Measurements from ENCODE around the gene SHISA3. TPM values are rescaled to one million over a fixed set of nuclear protein-coding genes. Genes with fewer than 3 reads are reported as not detected.

SHISA3 gene
- total RNA-seq (0.26 and 0.33 TPM in 2 replicates), polyA plus RNA-seq (0.23 and 0.80 TPM in 2 replicates), polyA minus RNA-seq (ENCODE audit: low replicate concordance) (not detected in 2 replicates)
- 0.21 and 0.70 TPM in 2 replicates for polyA plus RNA-seq (2012)

- peak; percentile 19 to 32 for DNase-seq (ENCODE audit: low read depth in 2 of 2)
- Histone ChIP-seq H3K4me2 (ENCODE audit: extremely low read depth, insufficient read depth, low read length) (peak within 1 kb of the TSS; percentile 59), H3K4me3 (replicated peaks in 1 of 4; ENCODE audit: control extremely low read depth in 1 of 4, insufficient read depth in 1 of 4, low read depth in 3 of 4, low read length in 4 of 4) (peak within 1 kb of the TSS; percentile 5 to 63 (median 34)), H3K36me3 (ENCODE audit: control insufficient read depth, insufficient read depth, low read length) (no peaks in the 10 kb centered on the region), H3K9ac (ENCODE audit: insufficient read depth, low read length) (no peak within 1 kb of the TSS), H3K4me1 (ENCODE audit: control insufficient read depth, extremely low read depth, insufficient read depth, low read length) (no peaks in the 10 kb centered on the region), H3K79me2 (ENCODE audit: control insufficient read depth, insufficient read depth, low read length) (no peaks in the 10 kb centered on the region), H2AFZ (ENCODE audit: low read length) (no peak within 1 kb of the TSS), H3K27ac (ENCODE audit: insufficient read depth, low read length) (no peak within 1 kb of the TSS), H3K27me3 (ENCODE audit: control insufficient read depth, insufficient read depth, low read length) (peaks cover 17% of the 10 kb centered on the region), H3K9me3 (ENCODE audit: control insufficient read depth, insufficient read depth, low read depth, low read length) (no peaks in the 10 kb centered on the region), H4K20me1 (ENCODE audit: control insufficient read depth, extremely low read depth, insufficient read depth, low read length) (no peaks in the 10 kb centered on the region)
- TF ChIP-seq CTCF (conservative IDR thresholded peaks at IDR 0.05 in 1 of 2, IDR thresholded peaks at IDR 0.05 in 1 of 2; ENCODE audit: low read depth in 1 of 2, low read length in 2 of 2), result no peak
- peak; percentile 32 for TF ChIP-seq EZH2 (IDR thresholded peaks at IDR 0.05; ENCODE audit: low read length, missing control alignments)
These were observed at the start of gene SHISA3 for GRCh38 chr4:42396752-42397634. SHISA3 (plus strand) TSS chr4:42397488; CDS start chr4:42398057, 569 bp downstream.

- no peaks in the 10 kb centered on the region for H3K79me2 ChIP-seq (ENCODE audit: control insufficient read depth, insufficient read depth, low read length)
- no peaks in the 10 kb centered on the region for H3K4me1 ChIP-seq (ENCODE audit: control insufficient read depth, extremely low read depth, insufficient read depth, low read length)
- no peak overlapping the region for H2AFZ ChIP-seq (ENCODE audit: low read length)
- H3K27me3 ChIP-seq (ENCODE audit: control insufficient read depth, insufficient read depth, low read length), result no peaks in the 10 kb centered on the region
- H3K4me3 ChIP-seq (replicated peaks in 1 of 4; ENCODE audit: control extremely low read depth in 1 of 4, insufficient read depth in 1 of 4, low read depth in 3 of 4, low read length in 4 of 4), result no peak overlapping the region
- H3K36me3 ChIP-seq (ENCODE audit: control insufficient read depth, insufficient read depth, low read length), result no peaks in the 10 kb centered on the region
- no peaks in the 10 kb centered on the region for H4K20me1 ChIP-seq (ENCODE audit: control insufficient read depth, extremely low read depth, insufficient read depth, low read length)
- H3K4me2 ChIP-seq (ENCODE audit: extremely low read depth, insufficient read depth, low read length), result no peak overlapping the region
- H3K27ac ChIP-seq (ENCODE audit: insufficient read depth, low read length), result no peak overlapping the region
- H3K9ac ChIP-seq (ENCODE audit: insufficient read depth, low read length), result no peak overlapping the region
- DNase-seq (ENCODE audit: low read depth in 2 of 2), result no peak
- no peaks in the 10 kb centered on the region for H3K9me3 ChIP-seq (ENCODE audit: control insufficient read depth, insufficient read depth, low read depth, low read length)
- TF ChIP-seq EZH2 (IDR thresholded peaks at IDR 0.05; ENCODE audit: low read length, missing control alignments) (no peak), CTCF (conservative IDR thresholded peaks at IDR 0.05 in 1 of 2, IDR thresholded peaks at IDR 0.05 in 1 of 2; ENCODE audit: low read depth in 1 of 2, low read length in 2 of 2) (no peak)
These were observed 49.0 kb upstream of the SHISA3 start for GRCh38 chr4:42348247-42348646.

- H3K4me2 ChIP-seq (ENCODE audit: extremely low read depth, insufficient read depth, low read length), result no peak overlapping the region
- H3K79me2 ChIP-seq (ENCODE audit: control insufficient read depth, insufficient read depth, low read length), result no peaks in the 10 kb centered on the region
- no peaks in the 10 kb centered on the region for H3K4me1 ChIP-seq (ENCODE audit: control insufficient read depth, extremely low read depth, insufficient read depth, low read length)
- no peaks in the 10 kb centered on the region for H3K36me3 ChIP-seq (ENCODE audit: control insufficient read depth, insufficient read depth, low read length)
- no peak for TF ChIP-seq EZH2 (IDR thresholded peaks at IDR 0.05; ENCODE audit: low read length, missing control alignments)
- no peak for TF ChIP-seq CTCF (conservative IDR thresholded peaks at IDR 0.05 in 1 of 2, IDR thresholded peaks at IDR 0.05 in 1 of 2; ENCODE audit: low read depth in 1 of 2, low read length in 2 of 2)
- no peak overlapping the region for H3K9ac ChIP-seq (ENCODE audit: insufficient read depth, low read length)
- no peaks in the 10 kb centered on the region for H3K9me3 ChIP-seq (ENCODE audit: control insufficient read depth, insufficient read depth, low read depth, low read length)
- no peak for DNase-seq (ENCODE audit: low read depth in 2 of 2)
- no peaks in the 10 kb centered on the region for H4K20me1 ChIP-seq (ENCODE audit: control insufficient read depth, extremely low read depth, insufficient read depth, low read length)
- H2AFZ ChIP-seq (ENCODE audit: low read length), result no peak overlapping the region
- H3K27me3 ChIP-seq (ENCODE audit: control insufficient read depth, insufficient read depth, low read length), result no peaks in the 10 kb centered on the region
- H3K27ac ChIP-seq (ENCODE audit: insufficient read depth, low read length), result no peak overlapping the region
- H3K4me3 ChIP-seq (replicated peaks in 1 of 4; ENCODE audit: control extremely low read depth in 1 of 4, insufficient read depth in 1 of 4, low read depth in 3 of 4, low read length in 4 of 4), result no peak overlapping the region
These were observed 48.6 kb upstream of the SHISA3 start for GRCh38 chr4:42348692-42349091.
